ENCODE results near the gene AATF.

DNA sequence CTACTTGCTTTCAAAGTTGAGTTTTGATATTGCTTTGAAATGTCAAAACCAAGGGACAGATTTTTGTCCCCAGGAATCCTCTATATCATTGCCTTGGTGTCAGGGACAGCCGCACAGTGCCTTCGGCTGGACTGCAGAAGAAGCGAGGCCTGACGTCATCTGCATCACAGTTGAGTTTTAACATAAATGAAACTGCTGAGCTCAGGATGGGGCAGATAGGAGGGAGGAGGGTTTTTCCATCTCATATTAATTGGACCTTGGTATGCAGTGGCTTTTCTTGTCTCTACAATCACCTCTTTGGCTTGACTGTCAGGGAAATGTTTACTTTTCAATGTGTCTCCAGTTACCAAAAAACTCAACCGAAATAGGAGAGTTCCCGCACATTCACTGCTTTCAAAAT lies 111.3 kb downstream of the AATF start:
- TF ChIP-seq, protein P1, sequence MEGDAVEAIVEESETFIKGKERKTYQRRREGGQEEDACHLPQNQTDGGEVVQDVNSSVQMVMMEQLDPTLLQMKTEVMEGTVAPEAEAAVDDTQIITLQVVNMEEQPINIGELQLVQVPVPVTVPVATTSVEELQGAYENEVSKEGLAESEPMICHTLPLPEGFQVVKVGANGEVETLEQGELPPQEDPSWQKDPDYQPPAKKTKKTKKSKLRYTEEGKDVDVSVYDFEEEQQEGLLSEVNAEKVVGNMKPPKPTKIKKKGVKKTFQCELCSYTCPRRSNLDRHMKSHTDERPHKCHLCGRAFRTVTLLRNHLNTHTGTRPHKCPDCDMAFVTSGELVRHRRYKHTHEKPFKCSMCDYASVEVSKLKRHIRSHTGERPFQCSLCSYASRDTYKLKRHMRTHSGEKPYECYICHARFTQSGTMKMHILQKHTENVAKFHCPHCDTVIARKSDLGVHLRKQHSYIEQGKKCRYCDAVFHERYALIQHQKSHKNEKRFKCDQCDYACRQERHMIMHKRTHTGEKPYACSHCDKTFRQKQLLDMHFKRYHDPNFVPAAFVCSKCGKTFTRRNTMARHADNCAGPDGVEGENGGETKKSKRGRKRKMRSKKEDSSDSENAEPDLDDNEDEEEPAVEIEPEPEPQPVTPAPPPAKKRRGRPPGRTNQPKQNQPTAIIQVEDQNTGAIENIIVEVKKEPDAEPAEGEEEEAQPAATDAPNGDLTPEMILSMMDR (IDR thresholded peaks at IDR 0.05) = no peak
- no peak for TF ChIP-seq POLR2A (IDR thresholded peaks at IDR 0.05)
